A549 (cell line): ENCODE measurements around the gene ADCY3.
A peak's percentile ranks its signal among the peaks of the same experiment; 100 is the strongest.

ENCODE experiments used
- MAFK ChIP-seq: fragments of 450-650 bp; IDR thresholded peaks from 2 replicates; pipeline ENCODE4 v1.6.1; 2014; ENCODE audit not compliant: partially characterized antibody
- PHF8 ChIP-seq: fragments of 200-600 bp; sonication (generic); IDR thresholded peaks from 2 replicates; pipeline ENCODE4 v1.6.1; 2016; ENCODE audit warnings: low read depth, mild to moderate bottlenecking, antibody characterized with exemption, moderate library complexity, borderline replicate concordance
- POLR2A ChIP-seq: IDR thresholded peaks from 2 replicates; pipeline ENCODE4 v1.6.1; 2012; ENCODE audit warnings: mild to moderate bottlenecking, low read length
- SREBF2 ChIP-seq: fragments of 450-650 bp; IDR thresholded peaks from 2 replicates; pipeline ENCODE4 v1.6.1; 2014; ENCODE audit warnings: mild to moderate bottlenecking, moderate library complexity
- TF ChIP-seq, protein P1 (sequence below): fragments of >200 bp; sonication (Bioruptor Twin); formaldehyde crosslinking; IDR thresholded peaks from 3 replicates; pipeline ENCODE4 v1.5.1; 2016

DNA sequence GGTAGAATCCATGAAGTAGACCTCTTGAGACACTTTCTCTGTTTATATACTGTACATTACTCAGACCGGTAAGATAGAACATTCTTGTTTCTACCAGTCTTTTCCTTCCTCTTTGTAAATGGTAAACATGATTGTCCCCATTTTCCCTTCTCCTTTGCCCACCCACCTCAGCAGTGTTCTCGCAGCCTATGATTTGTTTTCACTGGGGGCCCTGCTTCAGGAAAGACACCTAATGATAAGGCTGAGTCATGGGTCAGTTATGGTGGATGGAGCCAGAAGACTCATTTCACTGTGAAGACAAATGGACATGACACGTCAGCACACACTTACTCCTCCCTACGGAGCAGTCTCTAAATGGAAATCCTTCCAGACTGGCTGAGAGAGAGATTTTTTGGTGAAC lies 103.2 kb downstream of the ADCY3 start:
- TF ChIP-seq, protein P1, sequence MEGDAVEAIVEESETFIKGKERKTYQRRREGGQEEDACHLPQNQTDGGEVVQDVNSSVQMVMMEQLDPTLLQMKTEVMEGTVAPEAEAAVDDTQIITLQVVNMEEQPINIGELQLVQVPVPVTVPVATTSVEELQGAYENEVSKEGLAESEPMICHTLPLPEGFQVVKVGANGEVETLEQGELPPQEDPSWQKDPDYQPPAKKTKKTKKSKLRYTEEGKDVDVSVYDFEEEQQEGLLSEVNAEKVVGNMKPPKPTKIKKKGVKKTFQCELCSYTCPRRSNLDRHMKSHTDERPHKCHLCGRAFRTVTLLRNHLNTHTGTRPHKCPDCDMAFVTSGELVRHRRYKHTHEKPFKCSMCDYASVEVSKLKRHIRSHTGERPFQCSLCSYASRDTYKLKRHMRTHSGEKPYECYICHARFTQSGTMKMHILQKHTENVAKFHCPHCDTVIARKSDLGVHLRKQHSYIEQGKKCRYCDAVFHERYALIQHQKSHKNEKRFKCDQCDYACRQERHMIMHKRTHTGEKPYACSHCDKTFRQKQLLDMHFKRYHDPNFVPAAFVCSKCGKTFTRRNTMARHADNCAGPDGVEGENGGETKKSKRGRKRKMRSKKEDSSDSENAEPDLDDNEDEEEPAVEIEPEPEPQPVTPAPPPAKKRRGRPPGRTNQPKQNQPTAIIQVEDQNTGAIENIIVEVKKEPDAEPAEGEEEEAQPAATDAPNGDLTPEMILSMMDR = no peak
- TF ChIP-seq POLR2A (no peak), SREBF2 (no peak), MAFK (peak; percentile 7), PHF8 (no peak)
